GM18861 (cell line): Measurements from ENCODE around the gene TBX6.

Experiments used
- ATAC-seq: cut with Tn5 transposase; IDR thresholded peaks from one replicate; pipeline ENCODE4 v1.9.1; 2021; ENCODE audit not compliant: unreplicated experiment

TBX6 gene

GRCh38 chr16:30040221-30040620 lies 51.5 kb downstream of the TBX6 start:
- no peak for ATAC-seq
